IPS-20b (cell line): Measurements from ENCODE around the gene GABBR2.

Experiments used
- H3K27ac ChIP-seq: one replicate; pipeline ENCODE4 v1.5.1; 2013; ENCODE audit warnings: low read length
- H3K27me3 ChIP-seq: 2 replicates; pipeline ENCODE4 v1.6.1; 2013; ENCODE audit warnings: mild to moderate bottlenecking, low read length, inconsistent platforms; ENCODE audit not compliant: insufficient read depth
- H3K36me3 ChIP-seq: 2 replicates; pipeline ENCODE4 v1.6.1; 2013; ENCODE audit warnings: low read depth, mild to moderate bottlenecking, inconsistent platforms, low read length, moderate library complexity; ENCODE audit not compliant: insufficient read depth
- H3K4me1 ChIP-seq: 2 replicates; pipeline ENCODE4 v1.6.1; 2013; ENCODE audit warnings: mild to moderate bottlenecking, control low read depth, inconsistent platforms, low read length, moderate library complexity; ENCODE audit not compliant: insufficient read depth
- H3K4me3 ChIP-seq: 2 replicates; pipeline ENCODE4 v1.5.1; 2013; ENCODE audit warnings: mild to moderate bottlenecking, low read length, inconsistent platforms
- H3K9ac ChIP-seq: 2 replicates; pipeline ENCODE4 v1.6.1; 2013; ENCODE audit warnings: low read depth, mild to moderate bottlenecking, inconsistent platforms, low read length, moderate library complexity
- H3K9me3 ChIP-seq: 2 replicates; pipeline ENCODE4 v1.6.1; 2013; ENCODE audit warnings: mild to moderate bottlenecking, low read depth, low read length, inconsistent platforms; ENCODE audit not compliant: insufficient read depth

The GABBR2 gene

DNA sequence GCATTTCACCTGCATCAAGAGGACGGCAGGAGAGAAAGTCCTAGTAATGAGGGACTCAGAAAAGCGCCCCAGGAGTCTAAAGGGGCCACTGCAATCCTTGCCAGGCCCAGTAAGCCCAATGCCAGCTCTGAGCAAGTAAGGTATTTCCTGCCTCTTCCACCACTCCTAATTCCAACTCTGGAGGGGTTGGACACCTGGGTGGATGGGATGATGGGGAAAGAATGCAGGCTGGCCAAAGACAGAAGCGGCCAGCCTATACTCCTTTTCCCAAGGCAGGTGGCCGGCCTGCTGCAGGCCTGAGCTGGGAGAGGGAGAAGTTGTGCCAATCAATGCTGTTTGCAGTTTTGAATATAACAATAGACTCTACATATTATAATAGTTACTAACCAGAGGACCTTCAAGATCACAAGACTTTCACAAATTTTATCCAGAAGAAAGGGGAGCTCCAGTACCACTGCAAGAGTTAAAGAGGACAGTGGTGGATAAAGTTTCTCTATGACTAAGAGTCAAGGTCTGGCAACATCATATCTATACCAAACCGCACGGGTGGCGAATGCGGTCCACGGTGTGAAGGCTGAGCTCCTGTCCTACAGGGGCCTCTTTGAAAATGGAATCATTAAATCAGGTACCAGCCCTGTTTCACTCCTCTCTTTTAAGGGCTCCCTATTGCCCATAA lies 338.3 kb downstream of the GABBR2 start:
- Histone ChIP-seq H3K9me3 (peaks cover 13% of the 10 kb centered on the region), H3K9ac (no peak overlapping the region), H3K36me3 (no peaks in the 10 kb centered on the region)

DNA sequence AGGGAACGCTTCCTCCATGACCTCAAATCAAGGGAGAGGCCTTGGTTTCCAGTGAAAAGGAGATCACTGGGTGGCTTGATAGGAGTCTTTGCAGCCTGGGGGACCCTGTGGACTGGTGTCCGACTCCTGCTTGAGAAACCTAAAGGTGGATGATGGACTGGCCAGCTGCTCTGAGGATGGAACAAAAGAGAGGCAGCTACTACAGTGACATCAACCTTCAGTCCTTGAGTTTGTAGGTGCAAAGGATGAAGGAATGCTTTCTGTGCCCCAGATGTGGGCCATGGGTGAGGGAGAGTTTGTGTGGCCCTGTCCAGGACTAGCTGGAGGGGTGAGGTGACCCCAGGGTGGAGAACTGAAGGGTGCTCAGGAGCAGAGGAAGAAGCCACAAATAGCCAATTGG lies 338.8 kb downstream of the GABBR2 start:
- Histone ChIP-seq H3K9ac (no peak overlapping the region), H3K27me3 (no peaks in the 10 kb centered on the region), H3K4me3 (no peak overlapping the region), H3K9me3 (peaks cover 18% of the 10 kb centered on the region), H3K36me3 (no peaks in the 10 kb centered on the region), H3K4me1 (no peaks in the 10 kb centered on the region), H3K27ac (no peak overlapping the region)

More for the DNA sequence above, 338.3 kb downstream of the GABBR2 start:
- H3K27me3 ChIP-seq: no peaks in the 10 kb centered on the region
- no peaks in the 10 kb centered on the region for H3K4me1 ChIP-seq
- no peak overlapping the region for H3K27ac ChIP-seq
- no peak overlapping the region for H3K4me3 ChIP-seq

DNA sequence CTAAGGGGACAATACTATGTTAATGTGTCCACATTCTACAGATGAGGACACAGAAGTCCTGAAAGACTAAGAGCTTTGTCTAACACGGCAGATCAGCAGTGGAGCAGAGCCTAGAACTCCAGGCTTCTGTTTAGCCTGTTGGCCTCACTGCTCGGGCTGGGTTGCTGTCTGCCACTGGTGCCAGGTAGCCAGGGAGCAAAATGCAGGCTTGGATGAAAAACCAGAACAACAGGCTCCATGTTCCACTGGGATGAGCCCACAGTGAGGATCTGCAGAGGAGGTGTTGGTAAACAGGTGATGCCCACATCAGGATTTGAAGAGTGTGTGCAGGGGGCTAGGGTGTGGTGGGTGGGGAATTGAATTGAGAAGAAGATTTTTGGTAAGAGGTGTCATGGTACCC lies 339.3 kb downstream of the GABBR2 start:
- H3K4me3 ChIP-seq: no peak overlapping the region
- no peaks in the 10 kb centered on the region for H3K4me1 ChIP-seq
- H3K9ac ChIP-seq: no peak overlapping the region
- H3K9me3 ChIP-seq: peaks cover 22% of the 10 kb centered on the region
- no peaks in the 10 kb centered on the region for H3K36me3 ChIP-seq
- no peaks in the 10 kb centered on the region for H3K27me3 ChIP-seq
- no peak overlapping the region for H3K27ac ChIP-seq

DNA sequence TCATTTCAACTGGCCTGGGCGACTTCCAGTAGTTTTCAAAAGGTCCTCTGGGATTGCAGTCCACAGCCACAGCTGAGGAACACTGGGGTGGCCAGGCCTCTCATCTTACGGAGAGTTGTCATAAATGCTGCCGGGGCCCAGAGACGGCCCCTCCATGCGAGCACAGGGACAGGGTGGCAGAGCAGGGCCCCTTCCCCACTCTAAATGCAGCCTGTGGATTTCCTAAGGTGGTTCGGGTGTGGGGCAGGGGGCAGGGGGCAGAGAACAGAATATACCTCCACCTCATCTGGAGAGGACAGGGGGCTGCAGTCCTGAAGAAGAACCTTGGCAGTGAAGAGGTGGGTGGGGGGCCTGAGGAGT lies 339.7 kb downstream of the GABBR2 start:
- Histone ChIP-seq H3K9ac (no peak overlapping the region), H3K27me3 (no peaks in the 10 kb centered on the region), H3K4me3 (no peak overlapping the region), H3K9me3 (peaks cover 22% of the 10 kb centered on the region), H3K27ac (no peak overlapping the region), H3K4me1 (no peaks in the 10 kb centered on the region), H3K36me3 (no peaks in the 10 kb centered on the region)

DNA sequence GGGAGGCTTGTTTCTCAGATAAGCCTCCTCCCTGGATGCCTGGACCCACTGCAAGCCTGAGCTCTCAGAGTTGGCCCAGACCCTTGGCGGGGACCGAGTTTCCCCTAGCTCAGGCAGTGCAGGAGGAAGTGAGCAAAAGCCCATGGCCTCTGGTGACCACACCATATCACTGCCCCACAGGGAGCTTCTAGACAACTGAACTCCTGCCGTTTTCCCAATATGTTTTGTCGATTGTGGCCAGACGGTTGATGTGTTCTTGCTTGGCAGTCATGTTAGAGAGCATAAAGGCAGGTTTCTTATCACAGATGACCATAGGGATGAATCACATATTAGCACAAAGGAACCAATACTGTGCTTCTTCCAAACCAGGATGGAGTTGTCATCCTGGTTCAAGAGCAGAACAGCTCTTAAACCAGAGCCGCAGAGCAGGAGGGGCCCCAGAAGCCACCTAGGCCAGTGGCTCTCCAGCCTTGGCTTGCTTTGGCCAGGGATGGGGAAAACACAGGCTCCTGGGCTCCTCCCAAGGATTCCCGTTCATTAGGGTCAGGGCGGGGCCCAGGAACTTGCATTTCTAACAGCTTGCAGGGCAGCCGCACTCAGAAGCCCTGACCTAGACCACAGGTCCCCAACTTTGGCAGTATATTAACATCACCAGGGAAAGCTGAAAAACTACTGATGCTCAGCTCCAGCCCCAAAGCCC lies 340.2 kb downstream of the GABBR2 start:
- Histone ChIP-seq H3K9ac (no peak overlapping the region), H3K9me3 (peaks cover 22% of the 10 kb centered on the region), H3K27ac (no peak overlapping the region), H3K4me3 (no peak overlapping the region), H3K27me3 (no peaks in the 10 kb centered on the region), H3K4me1 (no peaks in the 10 kb centered on the region), H3K36me3 (no peaks in the 10 kb centered on the region)

DNA sequence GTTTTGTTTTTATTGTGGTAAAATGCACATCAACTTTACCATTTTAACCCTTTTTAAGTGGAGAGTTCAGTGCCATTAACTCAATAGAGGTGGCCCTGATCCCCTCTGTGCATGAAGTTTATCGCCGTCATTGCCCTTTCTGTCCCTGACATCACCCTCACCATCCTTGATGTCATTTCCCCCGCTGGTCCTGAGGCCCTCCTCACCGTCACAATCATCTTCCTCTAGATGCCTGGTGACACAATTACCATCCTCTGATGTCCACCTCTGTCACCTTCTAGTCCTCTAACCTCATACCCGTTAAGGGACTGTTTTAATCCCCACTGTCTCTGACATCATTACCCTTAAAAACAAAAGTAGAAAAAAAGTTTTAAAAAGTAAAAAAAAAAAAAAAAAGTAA lies 340.8 kb downstream of the GABBR2 start:
- H3K27ac ChIP-seq: no peak overlapping the region
- H3K4me3 ChIP-seq: no peak overlapping the region
- no peaks in the 10 kb centered on the region for H3K27me3 ChIP-seq
- peaks cover 22% of the 10 kb centered on the region for H3K9me3 ChIP-seq
- H3K9ac ChIP-seq: no peak overlapping the region
- no peaks in the 10 kb centered on the region for H3K4me1 ChIP-seq
- no peaks in the 10 kb centered on the region for H3K36me3 ChIP-seq

DNA sequence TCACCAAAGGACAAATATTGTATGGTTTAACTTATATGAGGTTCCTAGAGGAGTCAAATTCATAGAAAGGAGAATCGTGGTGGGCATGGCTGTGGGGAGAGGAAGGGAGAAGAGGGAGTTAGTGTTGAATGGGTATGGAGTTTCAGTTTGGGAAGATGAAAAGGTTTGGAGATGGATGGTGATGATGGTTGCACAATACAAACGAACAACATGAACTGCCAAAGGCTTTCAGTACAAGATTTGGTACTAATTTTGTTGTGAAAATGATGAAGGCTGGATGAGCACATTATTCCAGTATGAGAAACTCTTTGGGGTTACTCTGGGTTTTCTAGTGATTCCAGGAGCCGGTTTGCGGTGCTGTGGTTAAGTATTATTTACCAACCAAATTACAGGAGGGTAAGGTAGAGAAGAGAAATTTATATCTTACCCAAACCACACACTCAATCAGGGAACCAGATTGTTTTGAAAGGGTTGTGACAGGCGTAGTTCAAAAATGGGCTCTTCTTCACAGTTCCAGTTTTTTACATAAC lies 341.3 kb downstream of the GABBR2 start:
- H3K9me3 ChIP-seq: peaks cover 22% of the 10 kb centered on the region
- H3K36me3 ChIP-seq: no peaks in the 10 kb centered on the region
- H3K27me3 ChIP-seq: no peaks in the 10 kb centered on the region
- no peak overlapping the region for H3K4me3 ChIP-seq
- H3K4me1 ChIP-seq: no peaks in the 10 kb centered on the region
- H3K27ac ChIP-seq: no peak overlapping the region
- H3K9ac ChIP-seq: no peak overlapping the region

DNA sequence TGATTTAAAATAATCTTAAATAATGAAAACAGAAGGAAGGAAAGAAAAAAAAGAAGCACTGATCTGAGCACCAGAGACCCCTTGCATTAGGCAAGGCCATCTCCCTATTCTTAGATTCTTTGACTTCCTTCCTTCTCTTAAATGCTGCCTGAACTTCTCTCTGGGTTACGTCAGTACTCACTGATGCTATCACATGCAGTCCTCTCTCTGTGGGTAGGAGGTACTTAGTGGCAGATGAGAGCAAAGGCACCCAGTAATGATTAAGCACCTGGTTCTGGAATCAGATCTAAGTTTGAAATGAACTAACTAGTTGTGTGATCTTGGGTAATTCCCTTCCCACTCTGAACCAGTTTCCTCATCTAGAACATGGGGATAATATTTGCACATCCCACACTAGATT lies 343.0 kb downstream of the GABBR2 start:
- H3K27ac ChIP-seq: no peak overlapping the region
- H3K4me3 ChIP-seq: no peak overlapping the region
- peaks cover 22% of the 10 kb centered on the region for H3K9me3 ChIP-seq
- H3K27me3 ChIP-seq: no peaks in the 10 kb centered on the region
- H3K4me1 ChIP-seq: no peaks in the 10 kb centered on the region
- no peaks in the 10 kb centered on the region for H3K36me3 ChIP-seq
- H3K9ac ChIP-seq: no peak overlapping the region

DNA sequence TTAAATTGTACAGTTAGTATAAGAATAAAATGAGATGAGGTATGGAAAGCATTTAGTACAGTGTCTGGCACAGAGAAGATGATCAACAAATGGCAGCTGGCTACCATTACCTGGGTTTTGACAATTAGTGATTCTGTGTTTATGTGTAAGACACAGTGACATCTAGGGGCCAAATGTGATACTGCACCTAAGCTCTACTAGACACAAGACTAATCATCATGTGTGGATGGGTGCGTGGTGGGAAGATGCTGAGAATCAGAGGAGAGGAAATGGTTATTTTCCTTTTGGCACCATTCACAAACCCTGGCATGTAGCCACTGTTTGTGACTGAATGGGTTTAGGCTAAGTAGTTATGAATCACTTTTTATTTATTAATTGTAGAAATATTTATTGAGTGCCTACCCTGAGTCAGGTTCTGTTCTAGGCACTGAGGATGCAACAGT lies 343.5 kb downstream of the GABBR2 start:
- Histone ChIP-seq H3K9ac (no peak overlapping the region), H3K9me3 (peaks cover 22% of the 10 kb centered on the region), H3K4me3 (no peak overlapping the region; the same call in 1 of the 2 replicates), H3K27me3 (no peaks in the 10 kb centered on the region), H3K36me3 (no peaks in the 10 kb centered on the region), H3K27ac (no peak overlapping the region), H3K4me1 (no peaks in the 10 kb centered on the region)

DNA sequence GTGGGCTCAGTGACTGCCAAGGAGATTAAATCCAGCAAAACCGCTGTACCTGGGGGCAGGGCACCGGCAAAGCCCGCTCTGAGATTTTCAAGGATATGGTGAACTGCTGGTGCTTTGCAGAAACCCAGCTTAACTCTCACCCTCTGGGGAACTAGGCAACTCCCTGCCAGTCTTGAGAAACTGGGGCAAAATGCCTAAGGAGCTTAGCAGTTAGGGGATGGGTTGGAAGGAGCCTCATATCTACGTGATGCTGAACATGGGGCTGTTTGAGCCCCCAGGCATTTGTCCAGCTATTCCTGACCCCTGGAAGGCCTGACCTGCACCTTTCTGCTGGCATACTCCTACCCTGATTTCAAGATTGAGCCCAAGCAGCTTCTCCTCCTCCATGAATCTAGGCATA lies 344.6 kb downstream of the GABBR2 start:
- Histone ChIP-seq H3K27me3 (no peaks in the 10 kb centered on the region), H3K4me1 (no peaks in the 10 kb centered on the region), H3K27ac (no peak overlapping the region), H3K4me3 (no peak overlapping the region), H3K9me3 (peaks cover 22% of the 10 kb centered on the region), H3K36me3 (no peaks in the 10 kb centered on the region), H3K9ac (no peak overlapping the region)

DNA sequence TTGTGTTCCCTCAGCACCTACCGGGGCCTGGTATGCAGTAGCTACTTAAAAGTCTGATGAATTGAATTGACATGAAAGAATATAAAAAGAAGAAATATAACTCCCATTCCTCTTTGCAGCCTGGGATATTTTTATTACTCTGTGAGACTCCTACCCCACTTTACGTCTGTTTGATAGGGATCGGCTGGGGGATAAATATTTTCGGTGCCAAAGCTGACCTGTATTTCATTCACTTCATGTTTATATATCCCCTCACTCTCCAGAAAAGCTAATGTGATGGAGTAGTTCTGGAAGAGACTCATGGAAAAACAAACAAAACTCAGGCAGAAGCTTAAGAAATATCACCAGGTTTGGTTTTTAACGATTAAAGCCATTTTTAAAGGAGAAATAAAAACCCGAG lies 345.1 kb downstream of the GABBR2 start:
- Histone ChIP-seq H3K4me1 (no peaks in the 10 kb centered on the region), H3K9me3 (peaks cover 22% of the 10 kb centered on the region), H3K27me3 (no peaks in the 10 kb centered on the region), H3K4me3 (no peak overlapping the region), H3K27ac (no peak overlapping the region), H3K36me3 (no peaks in the 10 kb centered on the region), H3K9ac (no peak overlapping the region)

DNA sequence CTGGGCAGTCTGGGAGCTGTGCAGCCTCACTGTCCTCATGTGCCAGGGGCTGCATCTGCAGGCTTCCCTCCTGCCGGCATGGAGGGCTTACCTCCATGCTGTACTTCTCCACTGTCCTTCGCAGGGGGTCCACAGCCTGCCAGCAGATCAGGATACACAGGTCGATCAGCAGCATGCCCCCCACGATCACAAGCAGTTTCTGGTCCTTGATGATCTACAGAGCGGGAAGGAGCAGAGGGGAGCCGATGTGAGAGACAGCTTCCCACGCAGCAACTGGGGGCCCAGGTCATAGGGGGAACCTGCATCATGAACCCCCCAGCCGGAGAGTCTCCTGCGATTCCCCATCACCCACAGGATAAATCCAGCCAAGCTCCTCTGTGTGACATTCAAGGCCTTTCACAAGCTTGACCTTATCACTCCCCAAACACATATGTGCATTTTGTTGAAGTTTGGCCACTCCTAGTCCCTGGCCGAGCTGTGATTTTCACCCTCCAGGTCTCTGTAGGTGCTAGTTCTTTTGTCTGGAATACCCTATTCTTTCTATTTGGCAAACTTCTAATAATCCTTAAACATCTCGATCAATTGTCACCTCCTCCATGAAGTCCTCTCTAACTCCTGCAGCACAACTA lies 346.0 kb downstream of the GABBR2 start:
- H3K36me3 ChIP-seq: no peaks in the 10 kb centered on the region
- no peaks in the 10 kb centered on the region for H3K4me1 ChIP-seq
- peaks cover 22% of the 10 kb centered on the region for H3K9me3 ChIP-seq
- H3K27me3 ChIP-seq: no peaks in the 10 kb centered on the region
- no peak overlapping the region for H3K9ac ChIP-seq
- H3K27ac ChIP-seq: no peak overlapping the region
- no peak overlapping the region for H3K4me3 ChIP-seq
